Hepatocyte (in vitro differentiated cells): Measurements from ENCODE around the gene CA12. TPM values are rescaled to one million over a fixed set of nuclear protein-coding genes. Genes with fewer than 3 reads are reported as not detected.
"Not testable (repeated sequence)": the region's sequence is repeated elsewhere in the genome, so short reads cannot be mapped to it uniquely, and the experiment has no call there.

Experiments
- DNase-seq: peaks from one replicate; pipeline ENCODE4 v3.0.0-alpha.2; 2016; ENCODE audit warnings: low spot score
- H2AFZ ChIP-seq: fragments of 200-600 bp; sonication (generic); 2 replicates; pipeline ENCODE4 v1.6.0; 2016; ENCODE audit warnings: antibody characterized with exemption, mild to moderate bottlenecking
- H3K27ac ChIP-seq: fragments of 200-600 bp; sonication (generic); 2 replicates; pipeline ENCODE4 v1.5.1; 2016; ENCODE audit warnings: mild to moderate bottlenecking
- H3K27me3 ChIP-seq: fragments of 200-600 bp; sonication (generic); 2 replicates; pipeline ENCODE4 v1.6.1; 2016
- H3K36me3 ChIP-seq: fragments of 200-600 bp; sonication (generic); replicated peaks from 2 replicates; pipeline ENCODE4 v1.5.1; 2016; ENCODE audit warnings: low read depth; ENCODE audit not compliant: insufficient read depth
- H3K4me1 ChIP-seq: fragments of 200-600 bp; sonication (generic); 2 replicates; pipeline ENCODE4 v1.5.1; 2016; ENCODE audit warnings: mild to moderate bottlenecking, moderate library complexity; ENCODE audit not compliant: insufficient read depth
- H3K4me2 ChIP-seq: fragments of 200-600 bp; sonication (generic); 2 replicates; pipeline ENCODE4 v1.6.0; 2016
- H3K4me3 ChIP-seq: fragments of 200-600 bp; sonication (generic); 2 replicates; pipeline ENCODE4 v1.5.1; 2016; ENCODE audit warnings: mild to moderate bottlenecking
- H3K79me2 ChIP-seq: fragments of 200-600 bp; sonication (generic); 2 replicates; pipeline ENCODE4 v1.6.0; 2017; ENCODE audit warnings: mild to moderate bottlenecking
- H3K9me2 ChIP-seq: fragments of 200-600 bp; sonication (generic); replicated peaks from 2 replicates; pipeline ENCODE4 v1.6.0; 2017; ENCODE audit warnings: mild to moderate bottlenecking; ENCODE audit not compliant: insufficient read depth
- H3K9me3 ChIP-seq: fragments of 200-600 bp; sonication (generic); 2 replicates; pipeline ENCODE4 v1.5.1; 2016; ENCODE audit warnings: low read depth, mild to moderate bottlenecking
- H4K20me1 ChIP-seq: fragments of 200-600 bp; sonication (generic); 2 replicates; pipeline ENCODE4 v1.6.0; 2016; ENCODE audit warnings: mild to moderate bottlenecking; ENCODE audit not compliant: insufficient read depth, poor library complexity, severe bottlenecking
- EZH2 ChIP-seq: fragments of 200-600 bp; sonication (generic); IDR thresholded peaks from 2 replicates; pipeline ENCODE4 v1.6.1; 2016; ENCODE audit warnings: antibody characterized with exemption, mild to moderate bottlenecking, borderline replicate concordance
- EZH2phosphoT487 ChIP-seq: fragments of 200-600 bp; sonication (generic); IDR thresholded peaks from one replicate; pipeline ENCODE4 v1.6.1; 2018; ENCODE audit warnings: antibody characterized with exemption, mild to moderate bottlenecking, low read depth, moderate library complexity; ENCODE audit not compliant: unreplicated experiment, severe bottlenecking
- WGBS: methylation state at CpG from one replicate; pipeline ENCODE4 v1.1.6; 2016; ENCODE audit warnings: low lambda C conversion rate; ENCODE audit errors: missing lambda C conversion rate; 5-methylcytosine and 5-hydroxymethylcytosine counted together
- polyA plus RNA-seq: library from polyadenylated mRNA; unstranded; fragments of >200 nt; fragmentation: Nextera tagmentation; extraction: Ambion mirVana; gene quantifications from 2 replicates; pipeline ENCODE4 v1.2.1, GENCODE V29; 2016
- total RNA-seq: library from RNA; depleted of rRNA; stranded (reverse); fragments of >200 nt; gene quantifications from 2 replicates; pipeline ENCODE4 v1.2.3, GENCODE V29; 2014
- TF ChIP-seq, protein P1 (sequence below): fragments of 200-600 bp; sonication (generic); IDR thresholded peaks from 2 replicates; pipeline ENCODE4 v1.5.1; 2016; ENCODE audit warnings: antibody characterized with exemption, mild to moderate bottlenecking; ENCODE audit not compliant: poor library complexity

The CA12 gene
- total and polyA plus RNA-seq, 2 experiments from 2014 or later, result 13.8 to 16.6 TPM

- Histone ChIP-seq H3K4me2 (no peak overlapping the region), H3K4me1 (peaks cover 11% of the 10 kb centered on the region), H3K4me3 (no peak overlapping the region), H3K27ac (no peak overlapping the region), H3K79me2 (no peaks in the 10 kb centered on the region), H4K20me1 (no peaks in the 10 kb centered on the region), H2AFZ (no peak overlapping the region), H3K36me3 (no peaks in the 10 kb centered on the region), H3K9me3 (no peaks in the 10 kb centered on the region), H3K9me2 (no peaks in the 10 kb centered on the region), H3K27me3 (no peaks in the 10 kb centered on the region)
- 79% methylated on average over 5 of the region's 5 CpGs for WGBS
- peak; percentile 53 for DNase-seq
- TF ChIP-seq, protein P1, sequence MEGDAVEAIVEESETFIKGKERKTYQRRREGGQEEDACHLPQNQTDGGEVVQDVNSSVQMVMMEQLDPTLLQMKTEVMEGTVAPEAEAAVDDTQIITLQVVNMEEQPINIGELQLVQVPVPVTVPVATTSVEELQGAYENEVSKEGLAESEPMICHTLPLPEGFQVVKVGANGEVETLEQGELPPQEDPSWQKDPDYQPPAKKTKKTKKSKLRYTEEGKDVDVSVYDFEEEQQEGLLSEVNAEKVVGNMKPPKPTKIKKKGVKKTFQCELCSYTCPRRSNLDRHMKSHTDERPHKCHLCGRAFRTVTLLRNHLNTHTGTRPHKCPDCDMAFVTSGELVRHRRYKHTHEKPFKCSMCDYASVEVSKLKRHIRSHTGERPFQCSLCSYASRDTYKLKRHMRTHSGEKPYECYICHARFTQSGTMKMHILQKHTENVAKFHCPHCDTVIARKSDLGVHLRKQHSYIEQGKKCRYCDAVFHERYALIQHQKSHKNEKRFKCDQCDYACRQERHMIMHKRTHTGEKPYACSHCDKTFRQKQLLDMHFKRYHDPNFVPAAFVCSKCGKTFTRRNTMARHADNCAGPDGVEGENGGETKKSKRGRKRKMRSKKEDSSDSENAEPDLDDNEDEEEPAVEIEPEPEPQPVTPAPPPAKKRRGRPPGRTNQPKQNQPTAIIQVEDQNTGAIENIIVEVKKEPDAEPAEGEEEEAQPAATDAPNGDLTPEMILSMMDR, result no peak
- TF ChIP-seq EZH2phosphoT487 (no peak), EZH2 (no peak)
Observed at GRCh38 chr15:63420333-63420747, 38.7 kb upstream of the CA12 start.

DNA sequence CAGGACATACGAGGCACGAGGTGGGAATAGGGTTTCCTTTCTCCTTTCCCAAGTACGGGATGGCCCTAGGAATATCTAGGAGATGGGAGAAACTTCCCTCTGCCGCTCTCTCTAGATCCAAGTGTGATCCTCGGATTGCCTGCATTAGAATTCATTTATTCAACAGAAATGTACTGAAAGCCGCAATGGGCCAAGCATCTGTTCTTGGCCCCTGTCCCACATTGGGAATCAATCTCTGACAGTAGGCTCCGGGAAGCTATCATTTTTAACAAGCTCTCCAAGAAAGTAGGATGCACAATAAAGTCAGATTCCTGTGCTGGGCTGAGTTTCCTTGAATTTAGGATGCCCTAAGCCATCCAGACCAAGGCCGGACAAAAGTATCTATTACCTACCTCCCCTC, 37.2 kb upstream of the CA12 start:
- H3K27me3 ChIP-seq, result no peaks in the 10 kb centered on the region
- no peak overlapping the region for H3K4me3 ChIP-seq
- no peak overlapping the region for H2AFZ ChIP-seq
- DNase-seq, result no peak
- H3K79me2 ChIP-seq, result no peaks in the 10 kb centered on the region
- H3K36me3 ChIP-seq, result no peaks in the 10 kb centered on the region
- peaks cover 11% of the 10 kb centered on the region for H3K4me1 ChIP-seq
- H3K27ac ChIP-seq, result peak overlapping the region; percentile 3
- TF ChIP-seq, protein P1, result no peak
- TF ChIP-seq EZH2 (no peak), EZH2phosphoT487 (no peak)
- no peaks in the 10 kb centered on the region for H3K9me3 ChIP-seq
- H3K4me2 ChIP-seq, result no peak overlapping the region
- H3K9me2 ChIP-seq, result no peaks in the 10 kb centered on the region
- WGBS, result 71% methylated on average over 8 of the region's 8 CpGs
- H4K20me1 ChIP-seq, result no peaks in the 10 kb centered on the region

DNA sequence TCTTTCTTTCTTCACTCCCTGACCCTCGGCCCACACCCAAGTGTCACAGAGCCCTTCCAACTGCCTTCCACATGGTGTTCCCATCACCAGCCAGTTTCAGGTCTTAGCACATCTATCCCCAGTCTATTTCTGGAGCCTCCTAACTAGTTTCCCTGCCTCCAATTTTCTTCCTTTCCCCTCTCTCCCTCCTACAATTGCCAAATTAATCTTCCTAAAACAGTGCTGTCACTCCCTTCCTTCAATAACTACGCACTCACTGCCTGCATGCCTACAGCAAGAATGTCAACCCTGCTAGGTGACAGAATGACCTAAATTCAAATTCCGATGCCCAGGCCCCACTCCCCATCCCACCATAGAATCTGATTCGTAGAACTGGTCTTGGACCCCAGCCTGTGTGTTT, 36.1 kb upstream of the CA12 start:
- peaks cover 11% of the 10 kb centered on the region for H3K4me1 ChIP-seq
- no peaks in the 10 kb centered on the region for H3K79me2 ChIP-seq
- DNase-seq, result no peak
- H3K27me3 ChIP-seq, result no peaks in the 10 kb centered on the region
- no peak for TF ChIP-seq EZH2
- TF ChIP-seq EZH2phosphoT487, result no peak
- TF ChIP-seq, protein P1, result no peak
- H3K9me2 ChIP-seq, result no peaks in the 10 kb centered on the region
- no peaks in the 10 kb centered on the region for H4K20me1 ChIP-seq
- no peak overlapping the region for H2AFZ ChIP-seq
- no peaks in the 10 kb centered on the region for H3K9me3 ChIP-seq
- no peaks in the 10 kb centered on the region for H3K36me3 ChIP-seq
- H3K27ac ChIP-seq, result no peak overlapping the region
- WGBS, result 97% methylated on average over 4 of the region's 4 CpGs
- no peak overlapping the region for H3K4me2 ChIP-seq
- no peak overlapping the region for H3K4me3 ChIP-seq

DNA sequence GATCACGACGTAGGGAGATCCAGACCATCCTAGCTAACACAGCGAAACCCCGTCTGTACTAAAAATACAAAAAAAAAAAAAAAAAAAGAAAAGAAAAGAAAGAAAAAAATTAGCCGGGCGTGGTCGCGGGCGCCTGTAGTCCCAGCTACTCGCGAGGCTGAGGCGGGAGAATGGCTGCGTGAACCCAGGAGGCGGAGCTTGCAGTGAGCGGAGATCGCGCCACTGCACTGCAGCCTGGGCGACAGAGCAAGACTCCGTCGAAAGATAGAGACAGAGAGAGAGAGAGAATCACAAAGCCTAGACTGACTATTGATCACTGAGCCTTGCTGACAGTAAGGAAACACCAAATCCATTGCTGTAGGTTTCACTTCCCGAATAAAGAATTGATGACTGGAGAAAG, 35.6 kb upstream of the CA12 start:
- DNase-seq, H3K36me3 ChIP-seq, H3K27ac ChIP-seq, H3K9me2 ChIP-seq, H3K79me2 ChIP-seq, H3K4me2 ChIP-seq, H4K20me1 ChIP-seq, H2AFZ ChIP-seq, H3K4me3 ChIP-seq, H3K27me3 ChIP-seq, H3K9me3 ChIP-seq: not testable (repeated sequence)
- peaks cover 11% of the 10 kb centered on the region for H3K4me1 ChIP-seq
- WGBS, result 85% methylated on average over 14 of the region's 21 CpGs
